SK-N-SH treated with all-trans-retinoic acid at 6 μM for 48 hours (cell line): ENCODE measurements around the gene TMTC2.

Source experiments
- CREB5 ChIP-seq: fragments of 250-450 bp; sonication (Bioruptor Pico); IDR thresholded peaks from 2 replicates; pipeline ENCODE4 v1.5.1; 2020; ENCODE audit warnings: low read depth, mild to moderate bottlenecking, moderate library complexity
- ISL1 ChIP-seq: fragments of 250-450 bp; sonication (Bioruptor Pico); IDR thresholded peaks from 2 replicates; pipeline ENCODE4 v2.1.2; 2022; ENCODE audit warnings: mild to moderate bottlenecking, moderate library complexity
- RARB ChIP-seq: fragments of 250-450 bp; sonication (Bioruptor Pico); IDR thresholded peaks from 2 replicates; pipeline ENCODE4 v1.8.0; 2021; ENCODE audit warnings: mild to moderate bottlenecking, moderate library complexity
- ZFP3 ChIP-seq: fragments of 250-450 bp; sonication (Bioruptor Pico); IDR thresholded peaks from 2 replicates; pipeline ENCODE4 v1.5.0; 2020; ENCODE audit warnings: mild to moderate bottlenecking, moderate library complexity
- ZNF565 ChIP-seq: fragments of 450-650 bp; formaldehyde crosslinking; conservative IDR thresholded peaks from 2 replicates; pipeline ENCODE4 v1.5.0; 2020; ENCODE audit warnings: low read depth, mild to moderate bottlenecking, moderate library complexity
- TF ChIP-seq, protein P1 (sequence below): fragments of 250-450 bp; sonication (Bioruptor Pico); IDR thresholded peaks from 2 replicates; pipeline ENCODE4 v1.8.0; 2020; ENCODE audit warnings: mild to moderate bottlenecking, moderate library complexity, borderline replicate concordance

DNA sequence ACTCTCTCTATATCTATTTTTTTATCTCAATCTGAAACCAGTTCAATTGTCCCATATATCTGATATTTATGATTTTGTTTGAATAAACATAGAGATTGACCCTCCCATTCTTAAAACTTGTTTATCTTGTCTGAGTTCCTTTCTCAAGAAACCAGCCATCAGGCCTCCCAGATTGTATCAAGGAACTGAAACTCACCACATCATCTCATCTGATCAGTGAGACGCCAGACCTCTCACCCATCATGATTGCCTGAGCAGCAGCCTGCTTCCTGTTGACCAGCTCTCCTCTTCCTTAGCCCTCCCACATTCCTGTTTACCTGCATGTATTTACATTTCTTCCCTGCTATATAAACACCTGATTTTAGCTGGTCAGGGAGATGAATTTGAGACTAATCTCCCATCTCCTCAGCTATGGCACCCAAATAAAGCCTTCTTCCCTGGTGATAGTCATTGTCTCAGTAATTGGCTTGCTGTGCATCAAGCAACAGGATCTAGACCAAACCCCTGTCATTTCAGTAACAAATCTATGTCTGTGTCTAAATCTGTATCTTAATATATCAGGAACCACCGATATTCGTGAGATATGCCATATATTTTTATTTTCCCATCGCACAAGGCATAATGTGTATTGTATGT, 323.6 kb downstream of the TMTC2 start:
- no peak for TF ChIP-seq RARB
- TF ChIP-seq ZFP3, result no peak
- TF ChIP-seq, protein P1, sequence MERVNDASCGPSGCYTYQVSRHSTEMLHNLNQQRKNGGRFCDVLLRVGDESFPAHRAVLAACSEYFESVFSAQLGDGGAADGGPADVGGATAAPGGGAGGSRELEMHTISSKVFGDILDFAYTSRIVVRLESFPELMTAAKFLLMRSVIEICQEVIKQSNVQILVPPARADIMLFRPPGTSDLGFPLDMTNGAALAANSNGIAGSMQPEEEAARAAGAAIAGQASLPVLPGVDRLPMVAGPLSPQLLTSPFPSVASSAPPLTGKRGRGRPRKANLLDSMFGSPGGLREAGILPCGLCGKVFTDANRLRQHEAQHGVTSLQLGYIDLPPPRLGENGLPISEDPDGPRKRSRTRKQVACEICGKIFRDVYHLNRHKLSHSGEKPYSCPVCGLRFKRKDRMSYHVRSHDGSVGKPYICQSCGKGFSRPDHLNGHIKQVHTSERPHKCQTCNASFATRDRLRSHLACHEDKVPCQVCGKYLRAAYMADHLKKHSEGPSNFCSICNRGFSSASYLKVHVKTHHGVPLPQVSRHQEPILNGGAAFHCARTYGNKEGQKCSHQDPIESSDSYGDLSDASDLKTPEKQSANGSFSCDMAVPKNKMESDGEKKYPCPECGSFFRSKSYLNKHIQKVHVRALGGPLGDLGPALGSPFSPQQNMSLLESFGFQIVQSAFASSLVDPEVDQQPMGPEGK (CRISPR knock-in tag), result no peak
- TF ChIP-seq CREB5 (CRISPR knock-in tag), result no peak
- TF ChIP-seq ZNF565 (CRISPR knock-in tag), result no peak
- TF ChIP-seq ISL1, result no peak
